GM21529 (cell line): ENCODE results near the gene PKD1L1.
"Not testable (repeated sequence)": the region's sequence is repeated elsewhere in the genome, so short reads cannot be mapped to it uniquely, and the experiment has no call there.

Source experiments
- ATAC-seq: cut with Tn5 transposase; IDR thresholded peaks from one replicate; pipeline ENCODE4 v1.9.1; 2021; ENCODE audit not compliant: unreplicated experiment

PKD1L1 gene

GRCh38 chr7:47939425-47940036 is 8.7 kb downstream of the PKD1L1 start:
- ATAC-seq = no peak

- no peak for ATAC-seq
Observed at GRCh38 chr7:47938574-47939165, 9.6 kb downstream of the PKD1L1 start.

- peak; percentile 60 for ATAC-seq
Observed at GRCh38 chr7:47937711-47938573, 10.3 kb downstream of the PKD1L1 start.

- peak; percentile 91 for ATAC-seq
Observed at GRCh38 chr7:47937065-47937687, 11.1 kb downstream of the PKD1L1 start.

GRCh38 chr7:47936323-47936722 is 11.9 kb downstream of the PKD1L1 start:
- ATAC-seq = no peak

GRCh38 chr7:47935336-47935735 is 12.9 kb downstream of the PKD1L1 start:
- ATAC-seq = no peak

GRCh38 chr7:47934831-47935230 is 13.4 kb downstream of the PKD1L1 start:
- ATAC-seq = no peak

GRCh38 chr7:47933215-47933614 is 15.1 kb downstream of the PKD1L1 start:
- no peak for ATAC-seq

- ATAC-seq = no peak
Observed at GRCh38 chr7:47932466-47933037, 15.7 kb downstream of the PKD1L1 start.

GRCh38 chr7:47932016-47932415 is 16.2 kb downstream of the PKD1L1 start:
- ATAC-seq = no peak

- ATAC-seq = no peak
Observed at GRCh38 chr7:47931005-47932004, 17.0 kb downstream of the PKD1L1 start.

GRCh38 chr7:47924266-47924665 is 24.0 kb downstream of the PKD1L1 start:
- no peak for ATAC-seq

- not testable (repeated sequence) for ATAC-seq
Observed at GRCh38 chr7:47923081-47923875, 25.0 kb downstream of the PKD1L1 start.

- ATAC-seq = not testable (repeated sequence)
Observed at GRCh38 chr7:47916514-47916913, 31.8 kb downstream of the PKD1L1 start.

GRCh38 chr7:47915616-47915976 is 32.7 kb downstream of the PKD1L1 start:
- ATAC-seq = no peak

- ATAC-seq = no peak
Observed at GRCh38 chr7:47914717-47915615, 33.3 kb downstream of the PKD1L1 start.

GRCh38 chr7:47912332-47912731 is 35.9 kb downstream of the PKD1L1 start:
- no peak for ATAC-seq

- no peak for ATAC-seq
Observed at GRCh38 chr7:47908720-47909119, 39.5 kb downstream of the PKD1L1 start.
